Iris pigment epithelial cell (primary cell): ENCODE results near the gene DPRX.
A peak's percentile ranks its signal among the peaks of the same experiment; 100 is the strongest.

ENCODE experiments used
- DNase-seq: peaks from one replicate; pipeline ENCODE4 v3.0.0-alpha.2; 2011; ENCODE audit warnings: low read depth

Gene DPRX, protein sequence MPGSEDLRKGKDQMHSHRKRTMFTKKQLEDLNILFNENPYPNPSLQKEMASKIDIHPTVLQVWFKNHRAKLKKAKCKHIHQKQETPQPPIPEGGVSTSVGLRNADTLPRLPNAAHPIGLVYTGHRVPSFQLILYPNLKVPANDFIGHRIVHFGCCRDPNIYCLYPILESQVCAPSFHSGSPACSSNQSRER

DNA sequence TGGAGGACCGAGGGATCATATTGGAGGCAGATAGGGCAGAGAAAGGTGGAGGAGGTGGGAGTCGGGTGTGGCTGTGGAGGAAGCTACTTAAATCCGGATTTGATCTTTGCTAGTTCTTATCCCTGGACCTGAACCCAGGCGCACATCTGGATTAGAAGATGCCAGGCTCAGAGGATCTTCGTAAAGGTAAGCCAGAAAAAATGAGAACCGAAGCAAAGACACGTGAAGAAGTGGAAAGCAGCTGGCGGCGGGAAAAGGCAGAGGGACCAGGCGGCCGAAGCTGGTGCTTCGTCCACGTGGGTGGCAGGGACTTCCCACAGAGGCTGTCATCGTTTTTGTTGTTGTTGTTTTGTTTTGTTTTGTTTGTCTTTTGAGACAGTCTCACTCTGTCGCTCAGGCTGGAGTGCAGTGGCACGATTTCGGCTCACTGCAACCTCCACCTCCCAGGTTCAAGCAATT lies at the start of gene DPRX:
DPRX (plus strand) TSS at position 51 of the 459 bp plus-strand sequence; CDS start at position 159, 108 bp downstream.
- no peak for DNase-seq

DNA sequence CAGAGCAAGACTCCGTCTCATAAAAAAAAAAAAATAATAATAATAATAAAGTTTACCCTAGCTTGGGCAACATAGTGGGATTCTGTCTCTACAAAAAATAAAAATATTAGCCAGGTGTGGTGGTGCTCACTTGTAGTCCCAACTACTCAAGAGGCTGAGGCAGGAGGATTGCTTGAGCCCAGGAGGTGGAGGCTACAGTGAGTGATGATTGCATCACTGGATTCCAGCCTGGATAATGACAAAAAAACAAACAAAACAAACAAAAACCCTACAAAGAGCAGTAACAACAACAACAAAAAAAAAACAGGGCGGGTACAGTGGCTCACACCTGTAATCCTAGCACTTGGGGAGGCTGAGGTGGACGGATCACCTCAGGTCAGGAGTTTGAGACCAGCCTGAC lies 48.6 kb upstream of the DPRX start:
- no peak for DNase-seq

DNA sequence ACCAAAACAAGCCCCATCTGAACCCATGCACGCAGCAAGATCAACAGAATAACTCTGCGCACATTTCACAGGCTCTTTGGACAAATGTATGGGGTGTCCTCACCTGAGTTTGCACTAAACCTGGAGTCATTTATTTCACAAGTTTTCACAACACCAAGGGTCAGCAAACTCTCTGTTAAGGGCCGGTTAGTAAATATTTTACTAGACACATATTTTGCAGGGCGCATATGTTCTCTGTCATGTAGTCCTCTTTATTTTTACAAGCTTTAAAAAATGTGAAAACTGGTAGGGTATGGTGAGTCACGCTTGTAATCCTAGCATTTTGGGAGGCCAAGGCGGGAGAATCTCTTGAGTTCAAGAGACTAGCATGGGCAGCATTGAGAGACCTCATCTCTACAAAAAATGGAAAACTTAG lies 45.5 kb upstream of the DPRX start:
- DNase-seq, result no peak

DNA sequence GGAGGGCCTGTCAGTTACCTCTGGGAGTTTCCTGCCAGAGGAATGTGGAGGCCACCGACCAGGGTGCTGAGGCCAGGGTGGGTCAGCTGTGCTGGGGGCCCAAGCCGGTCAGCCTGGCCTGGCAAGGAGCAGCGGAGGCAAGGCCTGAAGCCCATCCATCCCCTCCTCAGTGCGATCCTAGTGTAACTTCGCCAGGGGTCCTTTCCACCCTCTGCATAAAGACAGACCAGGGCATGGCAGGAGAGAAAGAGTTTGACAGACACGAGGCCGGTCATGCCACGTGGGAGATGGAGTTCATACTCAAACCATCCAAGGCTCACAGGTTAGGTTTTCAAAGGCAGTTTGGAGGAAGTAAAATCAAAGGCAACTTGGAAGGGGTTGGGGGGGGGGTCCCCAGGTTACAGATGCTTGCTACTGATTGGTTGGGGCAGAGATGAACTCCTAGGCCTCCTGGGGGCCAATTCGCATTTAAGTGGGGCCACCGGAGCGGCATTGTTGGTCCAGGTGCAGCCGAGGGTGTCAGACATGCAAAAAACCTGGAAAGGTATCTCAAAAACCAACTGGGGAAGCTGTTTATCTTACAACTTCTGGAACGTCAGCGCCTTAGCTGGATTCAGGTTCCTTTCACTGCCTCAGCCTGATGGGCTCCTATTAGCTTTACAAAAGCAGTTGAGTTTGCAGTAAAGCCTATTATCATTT lies 36.8 kb upstream of the DPRX start:
- DNase-seq, result no peak

DNA sequence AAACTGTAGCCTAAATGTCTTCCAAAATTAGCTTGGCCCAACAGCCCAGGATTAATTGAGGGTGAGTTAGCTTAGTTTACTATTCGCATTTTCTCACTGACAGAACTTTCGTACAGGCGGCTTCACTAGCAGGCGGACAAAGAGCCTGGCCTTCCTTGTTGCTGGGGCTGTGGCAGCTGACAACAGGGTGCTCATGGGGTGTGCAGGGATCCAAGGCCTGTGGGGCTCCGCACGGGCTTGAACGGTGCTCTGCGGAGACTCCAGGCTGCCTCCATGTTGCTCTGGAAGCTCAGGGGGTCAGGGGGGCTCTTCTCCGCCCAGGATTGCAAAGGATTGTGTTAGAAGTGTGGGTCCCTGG lies 36.3 kb upstream of the DPRX start:
- no peak for DNase-seq

DNA sequence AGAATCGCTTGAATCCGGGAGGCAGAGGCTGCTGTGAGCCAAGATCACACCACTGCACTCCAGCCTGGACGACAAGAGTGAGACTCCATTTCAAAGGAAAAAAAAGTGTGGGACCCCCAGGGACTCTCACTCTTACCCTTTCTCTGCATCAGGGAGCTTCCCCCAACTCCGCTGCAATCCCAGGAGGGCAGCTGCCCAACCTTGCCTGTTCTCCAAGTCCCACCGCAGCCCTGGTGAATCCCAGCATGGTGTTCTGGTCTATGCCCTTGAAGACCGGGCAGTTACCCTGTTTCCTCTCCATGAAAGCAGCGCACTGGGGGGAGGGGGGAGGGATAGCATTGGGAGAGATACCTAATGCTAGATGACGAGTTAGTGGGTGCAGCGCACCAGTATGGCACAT lies 35.7 kb upstream of the DPRX start:
- DNase-seq, result no peak

DNA sequence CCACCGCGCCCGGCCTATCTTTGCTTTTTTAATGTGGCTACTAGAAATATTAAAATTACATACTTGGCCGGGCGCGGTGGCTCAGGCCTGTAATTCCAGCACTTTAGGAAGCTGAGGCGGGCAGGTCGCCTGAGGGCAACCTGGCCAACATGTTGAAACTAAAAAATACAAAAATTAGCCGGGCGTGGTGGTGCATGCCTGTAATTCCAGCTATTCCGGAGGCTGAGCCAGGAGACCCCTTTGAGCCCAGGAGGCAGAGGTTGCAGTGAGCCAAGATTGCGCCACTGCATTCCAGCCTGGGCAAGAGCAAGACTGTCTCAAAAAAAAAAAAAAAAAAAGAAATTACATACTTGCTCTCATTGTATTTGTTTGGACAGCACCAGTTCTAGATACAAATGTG lies 34.8 kb upstream of the DPRX start:
- no peak for DNase-seq

DNA sequence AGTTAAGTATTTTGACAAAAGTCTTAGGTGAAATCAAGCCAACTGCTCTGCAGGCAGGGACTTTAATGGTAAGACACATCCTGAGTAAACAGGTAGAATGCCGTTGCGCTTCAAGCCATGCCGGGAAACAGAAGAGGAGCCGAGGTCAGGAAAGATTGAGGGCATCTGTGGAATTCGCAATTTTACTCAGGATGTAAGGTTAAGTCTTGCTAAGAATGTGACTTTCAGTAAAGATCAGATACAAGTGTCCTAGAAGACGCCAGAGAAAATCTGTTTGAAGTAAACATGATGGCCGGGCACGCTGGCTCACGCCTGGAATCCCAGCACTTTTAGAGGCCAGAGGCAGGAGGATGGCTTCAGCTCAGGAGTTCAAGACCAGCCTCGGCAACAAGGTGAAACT lies 33.4 kb upstream of the DPRX start:
- DNase-seq, result no peak

DNA sequence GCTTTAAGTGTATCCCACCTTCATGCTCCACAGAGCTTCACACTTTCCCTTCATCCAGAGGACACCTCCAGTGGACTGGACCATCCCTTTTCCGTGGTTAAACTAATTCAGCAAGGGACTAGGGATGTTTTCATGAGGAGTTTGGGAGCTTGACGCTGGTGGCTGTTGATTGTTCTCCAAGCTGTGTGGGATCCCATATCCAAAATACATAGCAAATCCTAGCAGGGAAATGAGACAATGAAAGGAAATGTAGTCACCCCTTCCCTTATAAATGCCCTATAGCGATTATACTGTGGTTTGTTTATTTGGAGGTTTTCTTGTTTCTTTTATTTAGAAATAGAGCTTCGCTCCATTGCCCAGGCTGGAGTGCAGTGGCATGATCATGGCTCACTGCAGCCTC lies 31.6 kb upstream of the DPRX start:
- DNase-seq, result no peak

DNA sequence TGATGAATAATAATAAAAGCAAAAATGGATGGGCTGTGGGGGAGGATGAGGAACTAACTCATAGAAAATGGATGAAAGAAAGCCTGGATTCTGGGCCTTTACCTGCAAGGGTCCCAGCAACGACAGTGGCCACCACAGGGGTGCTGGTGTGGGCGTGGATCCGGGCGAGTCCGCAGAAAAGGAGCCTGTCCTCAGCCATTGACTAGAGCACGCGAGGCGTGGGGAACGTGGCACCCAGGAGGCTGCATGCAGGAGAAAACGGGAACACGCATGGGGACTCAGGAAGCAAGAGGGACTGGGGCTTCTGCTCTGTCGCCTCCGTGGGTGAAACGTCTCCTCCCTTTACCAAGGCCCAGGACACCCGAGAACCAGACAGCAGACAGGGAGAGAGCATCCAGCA lies 25.8 kb upstream of the DPRX start:
- no peak for DNase-seq

DNA sequence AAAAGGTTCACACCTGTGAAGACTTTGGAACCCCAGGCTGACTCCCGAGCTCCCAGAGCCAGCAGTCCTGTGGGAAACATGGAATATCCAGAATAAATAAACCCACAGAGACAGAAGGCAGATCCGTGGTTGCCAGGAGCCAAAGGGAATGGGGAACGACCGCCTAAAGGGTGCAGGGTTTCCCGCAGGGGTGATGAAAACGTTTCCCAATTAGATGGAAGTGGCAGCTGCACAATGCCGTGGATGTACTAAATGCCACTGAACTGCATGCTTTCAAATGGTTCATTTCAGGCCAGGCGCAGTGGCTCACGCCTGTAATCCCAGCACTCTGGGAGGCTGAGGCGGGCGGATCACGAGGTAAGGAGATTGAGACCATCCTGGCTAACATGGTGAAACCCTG lies 23.4 kb upstream of the DPRX start:
- no peak for DNase-seq

DNA sequence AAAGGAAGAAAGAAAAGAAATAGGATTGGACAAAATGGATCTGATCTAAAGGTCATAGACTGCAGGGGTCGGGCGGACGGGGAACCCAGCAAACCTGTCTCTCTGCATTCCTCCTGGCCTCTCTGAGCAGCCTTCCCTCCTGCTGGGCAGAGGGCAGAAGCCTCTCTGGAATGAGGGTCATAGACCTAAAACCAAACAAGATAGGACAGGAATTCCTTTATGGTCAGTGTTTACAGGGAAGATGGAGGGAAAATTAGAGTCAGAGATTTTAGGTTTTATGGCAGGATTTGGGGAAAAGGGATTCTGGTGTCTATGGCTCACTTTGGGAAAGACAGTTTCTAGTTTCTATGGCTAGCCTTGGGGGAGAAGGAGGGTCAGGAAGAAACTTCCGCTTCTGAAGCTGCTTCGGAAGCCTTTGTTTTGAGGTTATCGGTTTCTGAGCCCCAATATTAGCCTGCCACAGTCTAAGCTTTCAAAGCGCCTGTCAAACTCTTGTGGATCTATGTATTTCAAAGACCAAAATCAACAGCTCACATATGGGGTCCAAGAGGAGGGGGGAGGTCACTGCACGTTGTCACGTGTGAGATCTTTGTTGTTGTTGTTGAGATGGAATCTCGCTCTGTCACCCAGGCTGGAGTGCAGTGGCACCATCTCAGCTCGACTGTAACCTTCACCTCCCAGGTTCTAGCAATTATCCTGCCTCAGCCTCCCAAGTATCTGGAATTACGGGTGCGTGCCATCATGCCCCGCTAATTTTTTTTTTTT lies 18.9 kb upstream of the DPRX start:
- no peak for DNase-seq

DNA sequence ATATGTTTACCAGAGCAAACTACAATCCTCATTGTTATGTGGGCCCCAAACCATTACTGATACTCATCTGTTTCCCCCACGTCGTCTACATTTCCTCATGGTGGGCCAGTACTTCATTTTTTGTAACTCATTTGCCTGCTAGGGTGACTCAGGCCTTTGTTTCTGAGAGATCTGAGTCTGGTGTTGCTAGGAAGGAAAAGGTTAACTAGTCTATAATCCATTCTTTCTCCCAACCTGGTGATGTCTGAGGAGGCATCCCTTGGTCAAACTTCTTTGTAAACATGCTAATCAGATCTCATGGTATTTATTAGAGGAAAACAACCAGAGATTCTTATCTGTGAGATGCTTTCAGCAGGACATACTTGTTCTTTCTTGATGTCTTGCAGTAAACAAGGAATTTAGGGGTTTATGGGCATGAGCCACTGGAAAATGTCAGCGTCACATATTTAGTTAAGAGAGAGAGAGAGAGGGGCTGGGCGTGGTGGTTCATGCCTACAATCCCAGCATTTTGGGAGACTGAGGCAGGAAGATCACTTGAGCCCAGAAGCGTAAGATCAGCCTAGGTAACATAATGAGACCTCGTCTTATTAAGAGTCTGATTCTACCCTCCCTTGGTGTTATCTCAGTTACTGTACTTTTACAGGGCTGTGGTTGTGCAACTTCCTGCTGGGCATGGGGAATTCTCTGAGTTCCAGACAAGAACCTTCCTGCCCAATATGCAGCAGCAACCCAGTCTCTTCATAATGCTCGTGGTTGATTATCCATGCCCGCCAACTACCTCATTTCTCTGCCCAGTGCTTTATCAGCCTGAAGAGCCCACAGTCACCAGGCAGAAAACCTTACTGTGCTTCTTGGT lies 9.7 kb upstream of the DPRX start:
- DNase-seq, result peak; percentile 51

DNA sequence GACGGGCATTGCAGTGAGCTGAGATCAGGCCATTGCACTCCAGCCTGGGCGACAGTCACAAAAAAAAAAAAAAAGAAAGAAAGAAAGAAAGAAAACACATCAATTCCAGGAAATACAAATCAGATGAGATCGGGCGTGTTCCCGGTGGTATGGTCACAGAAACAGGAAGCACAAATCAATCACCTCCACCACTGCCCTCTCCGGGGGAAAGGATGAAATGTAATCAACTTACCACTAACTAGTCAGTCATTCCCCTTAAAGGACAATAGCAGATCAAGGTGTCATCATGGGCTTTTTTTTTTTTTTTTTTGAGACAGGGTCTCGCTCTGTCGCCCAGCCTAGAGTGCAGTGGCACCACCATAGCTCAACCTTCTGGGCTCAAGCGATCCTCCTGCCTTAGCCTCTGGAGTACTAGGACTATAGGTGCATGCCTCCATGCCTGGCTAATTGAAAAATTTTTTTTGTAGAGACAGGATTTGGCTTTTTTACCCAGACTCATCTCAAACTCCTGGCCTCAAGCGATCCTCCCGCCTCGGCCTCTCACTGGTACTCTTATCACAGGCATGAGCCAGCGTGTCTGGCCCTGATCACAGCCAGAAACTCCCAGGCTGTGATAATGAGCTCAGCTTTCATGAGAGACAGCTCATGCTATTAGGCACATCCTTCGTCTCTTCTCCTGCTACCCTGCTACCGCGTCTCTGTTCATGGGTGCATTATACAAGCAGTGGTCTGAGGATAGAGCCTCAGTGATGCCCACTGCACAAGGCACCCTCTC lies 6.8 kb upstream of the DPRX start:
- DNase-seq, result no peak

DNA sequence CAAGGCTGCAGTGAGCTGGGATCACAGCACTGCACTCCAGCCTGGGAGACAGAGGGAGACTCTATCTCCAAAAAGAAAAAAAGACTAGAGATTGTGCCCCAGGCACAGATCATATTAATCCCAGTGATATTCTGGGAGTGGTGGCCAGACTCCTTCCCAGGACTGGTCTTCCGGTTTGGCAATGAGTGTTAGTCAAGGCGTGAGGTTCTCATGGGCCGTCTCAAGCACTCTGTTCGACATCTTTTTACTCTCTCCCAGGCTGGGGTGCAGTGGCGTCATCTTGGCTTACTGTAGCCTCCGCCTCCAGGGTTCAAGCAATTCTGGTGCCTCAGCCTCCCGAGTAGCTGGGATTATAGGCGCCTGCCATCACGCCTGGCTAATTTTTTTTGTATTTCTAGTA lies 5.3 kb upstream of the DPRX start:
- no peak for DNase-seq

DNA sequence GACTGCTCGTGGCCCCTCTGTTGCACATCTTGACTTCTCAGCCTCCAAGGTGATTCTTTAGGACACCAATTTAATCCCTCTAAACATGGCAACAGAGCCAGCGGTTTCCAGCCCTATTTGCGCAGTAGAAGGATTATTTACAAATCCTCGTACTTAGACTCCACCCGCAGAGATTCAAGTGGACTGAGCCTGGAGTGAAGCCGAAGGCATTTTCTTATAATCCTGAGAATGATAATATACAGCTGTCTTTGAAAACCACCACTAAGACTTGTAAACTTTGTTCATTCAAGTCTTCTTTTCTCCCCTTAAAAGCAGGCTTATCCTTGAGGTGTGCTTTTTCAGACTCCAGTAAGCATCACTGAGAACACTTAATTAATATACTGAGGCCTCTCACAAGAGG lies 4.8 kb upstream of the DPRX start:
- DNase-seq, result no peak

DNA sequence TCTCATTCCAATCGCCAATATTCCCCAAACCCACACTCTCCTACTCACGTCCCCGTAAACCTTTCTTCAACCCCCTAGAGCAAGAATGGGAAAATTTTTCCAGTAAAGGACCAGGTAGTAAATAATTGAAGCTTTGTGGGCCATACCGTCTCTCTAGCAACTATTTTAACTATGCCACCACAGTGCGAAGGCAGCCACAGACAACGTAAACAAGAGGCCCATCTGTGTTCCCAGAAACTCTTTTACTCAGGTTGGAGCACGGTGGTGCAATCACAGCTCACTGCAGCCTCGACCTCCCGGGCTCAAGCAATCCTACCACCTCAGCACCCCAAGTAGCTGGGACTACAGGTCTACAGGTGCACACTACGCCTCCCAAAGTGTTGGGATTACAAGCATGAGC lies 3.0 kb downstream of the DPRX start:
- DNase-seq, result no peak

DNA sequence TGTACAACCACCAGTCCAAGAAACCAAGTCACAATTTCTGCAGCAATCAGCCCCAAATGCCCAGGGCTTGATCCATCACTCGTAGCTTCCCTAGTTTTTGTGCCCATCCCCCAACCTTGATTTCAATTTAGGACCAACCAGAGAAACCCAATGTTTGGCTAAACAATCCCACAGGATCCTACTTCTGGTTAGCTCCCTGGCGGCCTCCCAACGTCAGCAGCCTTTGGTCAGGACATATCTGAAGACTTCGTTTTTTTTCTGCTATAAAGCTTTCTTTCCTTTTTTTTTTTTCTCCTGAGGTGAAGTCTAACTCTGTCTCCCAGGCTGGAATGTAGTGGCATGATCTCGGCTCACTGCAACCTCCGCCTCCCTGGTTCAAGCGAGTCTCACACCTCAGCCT lies 7.7 kb downstream of the DPRX start:
- DNase-seq, result no peak

DNA sequence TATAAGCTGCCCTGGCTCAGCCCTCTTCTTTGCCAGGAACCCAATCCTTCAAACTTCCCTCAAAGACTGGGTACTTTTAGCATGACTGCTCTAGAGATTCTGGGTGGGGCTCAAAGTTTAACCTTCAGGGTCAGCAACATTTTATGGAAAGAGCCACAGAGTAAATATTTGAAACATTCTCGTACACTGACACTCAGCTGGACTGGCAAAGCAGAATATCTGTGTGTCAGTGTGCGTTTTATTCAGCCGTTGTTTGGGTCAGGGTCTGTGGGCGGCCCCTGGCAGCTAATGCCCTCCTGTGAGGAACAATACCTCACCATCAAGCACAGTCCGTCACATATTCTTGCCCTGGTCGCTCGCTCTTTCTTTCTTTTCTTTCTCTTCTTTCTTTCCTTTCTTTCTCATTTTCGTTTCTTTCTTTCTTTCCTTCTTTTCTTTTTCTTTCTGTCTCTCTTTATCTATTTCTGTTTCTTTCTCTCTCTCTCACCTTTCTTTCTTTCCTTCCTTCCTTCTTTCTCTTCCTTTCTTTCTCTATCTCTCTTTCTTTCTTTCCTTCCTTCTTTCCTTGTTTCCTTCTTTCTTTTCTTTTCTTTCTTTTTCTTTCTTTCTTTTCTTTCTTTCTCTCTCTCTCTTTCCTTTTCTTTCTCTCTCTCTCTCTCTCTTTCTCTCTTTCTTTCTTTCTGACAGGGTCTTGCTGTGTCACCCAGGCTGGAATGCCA lies 10.7 kb downstream of the DPRX start:
- DNase-seq, result no peak

DNA sequence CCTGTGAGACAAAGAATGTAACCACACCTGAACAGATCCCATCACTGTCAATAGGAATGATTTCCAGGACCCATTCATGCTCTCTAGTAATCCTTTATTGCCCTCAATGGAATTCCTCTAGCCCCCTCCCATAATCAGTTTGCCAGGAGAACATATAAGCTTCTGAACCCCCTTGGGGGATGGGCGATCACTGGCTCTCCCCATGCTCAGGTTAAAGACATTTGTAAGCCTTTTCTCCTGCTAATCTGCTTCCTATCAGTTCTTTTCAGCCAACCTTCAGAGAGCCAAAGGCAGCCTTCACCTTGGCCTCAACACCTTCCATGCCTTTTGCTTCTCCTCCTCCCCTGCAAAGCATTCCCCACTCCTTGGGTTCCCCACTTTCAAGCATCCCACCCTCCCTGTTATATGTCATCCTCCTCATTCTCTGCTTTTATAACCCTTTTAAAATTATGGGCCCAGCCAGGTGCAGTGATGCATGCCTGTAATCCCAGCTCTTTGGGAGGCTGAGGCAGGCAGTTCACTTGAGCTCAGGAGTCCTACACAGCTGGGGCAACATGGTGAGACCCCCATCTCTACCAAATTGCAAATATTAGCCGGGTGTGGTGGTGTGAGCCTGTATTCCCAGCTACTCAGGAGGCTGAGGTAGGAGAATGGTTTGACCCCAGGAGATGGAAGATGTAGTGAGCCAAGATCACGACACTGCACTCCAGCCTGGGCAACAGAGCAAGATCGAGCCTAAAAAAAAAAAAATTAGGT lies 12.4 kb downstream of the DPRX start:
- no peak for DNase-seq
